NCI-H1417 treated with DMSO at 0.1 percent for 48 hours (cell line): ENCODE measurements around the gene MROH8.

Experiments
- DNase-seq: peaks from one replicate; lab custom pipeline; 2025; lab: John Stamatoyannopoulos, UW

The MROH8 gene

DNA sequence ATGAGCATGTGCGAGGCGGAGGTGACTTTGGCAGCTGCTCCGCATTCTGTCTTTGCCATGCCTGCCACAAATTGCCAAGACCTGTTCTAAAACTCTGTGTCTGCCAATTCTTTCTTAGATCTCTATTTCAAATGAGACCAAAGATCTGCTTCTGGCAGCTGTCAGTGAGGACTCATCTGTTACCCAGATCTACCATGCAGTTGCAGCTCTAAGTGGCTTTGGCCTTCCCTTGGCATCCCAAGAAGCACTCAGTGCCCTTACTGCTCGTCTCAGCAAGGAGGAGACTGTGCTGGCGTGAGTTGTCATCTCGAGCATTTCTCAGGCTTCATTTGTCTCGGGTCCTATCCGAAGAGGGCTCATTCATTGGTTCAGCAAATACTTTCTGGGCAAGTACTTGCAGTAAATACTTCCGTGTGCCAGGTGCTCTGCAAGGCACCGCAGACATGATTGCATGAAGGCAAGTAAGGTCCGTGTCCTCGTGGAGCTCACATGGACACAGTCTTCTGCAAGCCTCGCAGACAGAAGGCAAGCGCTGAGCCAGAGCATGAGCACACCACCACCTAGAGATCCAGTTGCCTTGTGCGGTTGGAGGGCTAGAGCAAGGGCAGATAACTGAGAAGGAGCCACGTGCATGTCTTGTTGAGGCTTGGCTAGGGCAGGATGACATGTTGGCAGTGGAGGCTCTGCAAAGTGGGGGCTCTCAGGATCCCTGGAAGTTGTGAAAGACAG, 19.7 kb upstream of the MROH8 start:
- no peak for DNase-seq

- no peak for DNase-seq
Observed at GRCh38 chr20:37194621-37195417, 15.5 kb upstream of the MROH8 start.

DNA sequence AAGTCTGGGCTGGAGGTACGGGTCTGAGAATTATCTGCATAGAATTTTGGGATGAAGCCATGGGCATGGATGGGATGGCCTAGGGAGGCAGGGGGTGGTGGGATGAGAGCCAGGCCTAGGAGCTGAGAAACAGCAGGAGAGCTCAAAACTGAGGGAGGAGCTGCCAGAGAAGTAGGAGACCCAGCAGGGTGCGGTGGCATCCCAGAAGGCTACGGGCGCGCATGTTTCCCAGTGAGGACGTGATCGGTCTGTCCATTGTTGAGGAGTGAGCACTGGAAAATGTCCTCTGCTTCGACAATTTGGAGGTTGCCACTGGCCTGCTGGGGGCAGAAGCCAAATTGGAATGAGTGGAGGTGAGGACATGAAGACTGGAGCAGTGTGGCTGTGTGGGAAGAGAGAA, 14.5 kb upstream of the MROH8 start:
- no peak for DNase-seq

DNA sequence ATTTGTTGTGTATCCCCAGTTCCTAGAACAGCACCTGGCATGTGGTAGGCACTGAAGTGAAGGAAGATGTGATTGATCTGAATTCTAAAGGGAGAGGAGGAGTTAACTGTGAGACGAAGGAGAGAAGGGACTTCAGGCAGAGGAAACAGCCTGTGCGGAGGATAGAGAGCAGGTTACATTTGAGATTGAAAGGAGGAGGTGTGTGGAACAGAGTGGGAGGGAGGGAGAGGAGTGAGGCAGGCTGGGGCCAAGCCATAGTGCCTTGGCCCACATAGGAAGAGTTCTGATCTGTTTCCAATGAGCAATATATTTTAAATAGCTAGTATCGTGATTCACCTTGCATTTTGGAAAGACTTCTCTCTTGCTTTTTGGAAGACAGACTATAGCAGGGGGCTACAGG, 13.9 kb upstream of the MROH8 start:
- no peak for DNase-seq

DNA sequence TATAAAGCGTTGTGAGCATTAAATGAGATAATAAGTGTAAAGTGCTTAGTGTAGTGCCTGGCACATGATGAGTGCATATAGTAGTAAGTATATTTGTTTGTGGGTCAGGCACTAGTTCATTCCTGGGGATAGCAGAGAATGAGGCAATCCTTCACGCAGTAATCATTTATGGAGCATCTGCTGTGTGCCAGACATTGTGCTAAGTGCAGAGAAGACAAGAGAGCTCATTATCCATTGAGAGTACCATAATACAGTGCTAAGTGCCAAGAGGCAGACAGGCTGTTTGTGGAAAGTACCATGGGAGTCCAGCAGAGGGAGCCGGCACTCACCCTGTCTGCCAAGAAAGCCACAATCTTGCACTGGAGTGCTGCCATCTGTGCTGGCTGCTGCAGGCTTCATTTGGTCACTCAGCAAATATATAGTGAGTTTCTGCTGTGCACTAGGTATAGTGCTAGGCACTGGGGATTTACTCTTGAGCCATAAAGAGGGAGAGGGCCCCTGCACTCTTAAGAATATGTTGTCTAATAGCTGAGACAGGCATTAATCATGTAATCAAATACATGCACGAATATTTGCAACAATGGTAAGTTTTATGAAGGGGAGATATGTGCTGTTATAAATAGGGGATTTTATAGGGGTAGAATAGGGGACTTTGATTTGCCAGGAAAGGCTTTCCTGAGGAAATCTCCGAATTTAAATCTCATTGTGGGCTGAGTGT, 12.9 kb upstream of the MROH8 start:
- peak; percentile 41 for DNase-seq

- DNase-seq: no peak
Observed at GRCh38 chr20:37190354-37191112, 11.2 kb upstream of the MROH8 start.

- DNase-seq: no peak
Observed at GRCh38 chr20:37189416-37190016, 10.2 kb upstream of the MROH8 start.

DNA sequence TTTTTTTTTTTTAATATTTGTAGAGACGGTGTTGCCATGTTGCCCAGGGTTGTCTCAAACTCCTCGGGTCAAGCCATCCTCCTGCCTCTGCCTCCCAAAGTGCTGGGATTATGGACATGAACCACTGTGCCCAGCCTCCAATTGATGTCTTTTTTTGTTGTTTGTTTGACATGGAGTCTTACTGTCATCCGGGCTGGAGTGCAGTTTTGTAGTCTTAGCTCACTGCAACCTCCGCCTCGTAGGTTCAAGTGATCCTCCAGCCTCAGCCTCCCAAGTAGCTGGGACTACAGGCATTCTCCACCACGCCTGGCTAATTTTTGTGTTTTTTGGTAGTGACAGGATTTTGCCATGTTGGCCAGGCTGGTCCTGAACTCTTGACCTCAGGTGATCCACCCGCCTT, 9.4 kb upstream of the MROH8 start:
- no peak for DNase-seq

- no peak for DNase-seq
Observed at GRCh38 chr20:37185686-37186085, 6.3 kb upstream of the MROH8 start.

DNA sequence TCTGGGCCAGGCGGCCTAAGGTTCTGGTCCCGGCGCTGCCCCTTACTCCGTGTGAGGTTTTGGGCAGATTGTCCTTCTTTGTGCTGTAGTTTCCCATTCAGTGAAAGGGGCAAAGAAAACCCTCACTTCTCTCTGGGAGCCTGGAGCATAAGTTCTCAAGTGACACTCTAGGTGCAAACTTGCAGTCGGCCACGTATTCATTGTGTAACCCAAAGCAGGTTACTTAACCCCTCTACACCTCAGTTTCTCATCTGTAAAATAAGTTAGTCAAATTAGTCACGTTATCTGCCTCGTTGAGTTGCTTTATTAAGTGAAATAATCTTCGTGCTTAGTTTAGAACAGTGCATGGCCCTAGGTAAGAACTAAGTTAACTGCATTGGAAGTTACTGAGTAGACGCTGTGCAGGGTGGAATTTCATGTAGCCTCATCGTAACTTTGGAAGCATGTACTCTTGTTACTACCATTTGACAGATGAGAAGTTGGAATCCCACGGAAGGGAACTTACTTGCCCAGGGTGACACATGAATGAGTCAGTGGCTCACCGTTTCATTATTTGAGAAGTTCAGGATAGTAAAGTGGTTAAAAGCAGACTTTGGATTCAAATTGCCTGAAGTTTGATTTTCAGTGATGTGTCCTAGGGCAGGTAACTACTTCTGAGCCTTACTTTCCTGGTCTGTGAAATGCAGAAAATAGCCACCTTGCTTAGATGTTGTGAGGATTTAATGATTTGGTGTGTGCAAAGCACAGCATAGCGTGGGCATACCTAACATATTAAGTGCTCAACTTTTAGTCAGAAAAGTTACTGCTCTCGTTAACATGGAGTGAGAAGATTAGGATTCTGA, 556 bp upstream of the MROH8 start:
- DNase-seq: no peak

GRCh38 chr20:37172836-37173235, 6.5 kb downstream of the MROH8 start:
- DNase-seq: no peak

DNA sequence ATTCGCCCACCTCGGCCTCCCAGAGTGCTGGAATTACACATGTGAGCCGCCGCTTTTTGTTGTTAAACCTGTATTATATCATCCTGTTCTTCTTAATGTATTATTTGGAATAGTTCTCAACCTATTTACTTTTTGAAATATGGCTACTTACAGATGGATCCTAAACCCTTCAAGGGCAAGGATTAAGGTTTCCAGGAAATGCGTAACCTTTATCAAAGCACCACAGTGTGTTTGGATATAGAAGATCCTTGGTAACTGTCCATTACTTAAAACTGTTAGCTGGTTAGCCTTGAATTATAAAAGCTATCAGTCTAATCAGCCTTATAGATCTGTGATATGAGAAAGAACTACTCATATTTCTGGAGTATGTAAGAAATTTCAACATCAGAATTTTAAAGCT, 12.5 kb downstream of the MROH8 start:
- no peak for DNase-seq

DNA sequence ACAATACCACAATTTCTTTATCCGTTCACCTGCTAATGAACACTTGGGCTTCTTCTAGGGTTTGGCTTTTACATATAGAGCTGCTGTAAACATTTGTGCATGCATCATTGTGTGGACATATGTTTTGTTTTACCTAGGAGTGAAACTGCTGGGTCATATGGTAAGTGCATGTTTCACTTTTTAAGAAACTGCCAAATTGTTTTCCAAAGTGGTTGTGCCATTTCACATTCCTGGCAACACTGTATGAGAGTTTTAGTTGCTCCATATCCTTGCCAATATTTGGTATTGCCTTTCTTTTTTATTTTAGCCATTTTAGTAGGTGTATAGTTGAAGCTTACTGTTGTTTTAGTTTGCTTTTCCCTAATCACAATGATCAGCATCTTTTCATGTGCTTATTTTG, 14.3 kb downstream of the MROH8 start:
- DNase-seq: no peak

DNA sequence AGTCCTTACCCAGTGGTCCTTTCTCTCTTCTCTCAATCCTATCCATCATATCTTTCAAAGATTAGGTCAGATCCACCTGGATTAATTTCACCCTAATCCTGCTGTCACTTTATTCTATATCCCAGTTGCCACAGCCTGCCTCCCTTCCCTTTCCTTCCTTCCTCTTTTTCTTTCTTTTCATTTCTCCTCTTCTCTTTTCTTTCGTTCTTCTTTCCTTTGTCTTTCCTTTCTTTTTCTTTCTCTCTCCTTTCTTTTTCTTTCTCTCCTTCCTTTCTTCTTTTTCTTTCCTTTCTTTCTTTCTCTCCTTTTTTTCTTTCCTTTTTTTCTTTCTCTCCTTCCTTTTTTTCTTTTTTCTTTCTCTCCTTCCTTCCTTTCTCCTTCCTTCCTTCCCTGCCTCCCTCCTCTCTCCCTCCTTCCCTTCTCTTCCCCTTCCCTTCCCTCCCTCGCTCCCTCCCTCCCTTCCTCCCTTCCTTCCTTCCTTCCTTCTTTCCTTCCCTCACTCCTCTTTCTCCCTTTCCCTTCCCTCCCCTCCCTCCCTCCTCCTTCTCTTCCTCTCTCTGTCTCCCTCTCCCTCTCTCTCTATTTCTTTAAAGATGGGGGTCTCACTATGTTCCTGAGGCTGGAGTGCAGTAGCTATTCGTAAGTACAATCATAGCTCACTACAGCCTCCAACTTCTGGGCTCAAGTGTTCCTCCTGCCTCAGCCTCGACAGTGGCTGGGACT, 15.4 kb downstream of the MROH8 start:
- DNase-seq: no peak

GRCh38 chr20:37162646-37163045, 16.7 kb downstream of the MROH8 start:
- no peak for DNase-seq

GRCh38 chr20:37161830-37162549, 17.4 kb downstream of the MROH8 start:
- no peak for DNase-seq

- DNase-seq: no peak
Observed at GRCh38 chr20:37160683-37161082, 18.7 kb downstream of the MROH8 start.

DNA sequence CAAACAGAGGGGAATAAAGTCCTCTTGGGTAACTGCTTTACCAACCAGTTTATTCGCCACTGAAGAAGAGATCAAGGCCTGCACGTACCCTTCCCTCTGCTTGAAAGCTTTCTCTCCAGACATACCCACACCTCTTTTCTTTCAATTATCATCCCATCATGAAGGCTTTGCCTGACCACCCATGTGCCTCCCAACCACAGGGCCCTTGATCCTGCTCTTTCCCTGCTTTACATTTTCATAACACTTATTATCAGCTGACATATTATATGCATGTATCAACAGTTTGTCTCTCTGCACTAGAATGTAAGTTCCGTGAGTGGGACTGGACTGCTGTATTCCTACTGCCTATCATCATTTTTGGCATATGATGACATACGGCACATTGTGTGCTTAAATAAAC, 21.1 kb downstream of the MROH8 start:
- no peak for DNase-seq

GRCh38 chr20:37155987-37156386, 23.4 kb downstream of the MROH8 start:
- no peak for DNase-seq
